DOHH2 (cell line): ENCODE data around the gene ZNF211.

Experiments used
- H3F3A ChIP-seq: fragments of 200-600 bp; sonication (generic), shearing (Covaris generic); 2 replicates; pipeline ENCODE4 v1.6.0; 2016; ENCODE audit warnings: antibody characterized with exemption, mild to moderate bottlenecking; ENCODE audit not compliant: control insufficient read depth, insufficient read depth
- H3K27ac ChIP-seq: fragments of 200-600 bp; sonication (generic); 2 replicates; pipeline ENCODE4 v1.5.1; 2014; ENCODE audit warnings: low read depth, mild to moderate bottlenecking, low read length, moderate library complexity
- H3K27me3 ChIP-seq: fragments of 200-600 bp; sonication (generic); 2 replicates; pipeline ENCODE4 v1.6.1; 2014; ENCODE audit warnings: mild to moderate bottlenecking, low read length, mixed read lengths; ENCODE audit not compliant: control insufficient read depth
- H3K36me3 ChIP-seq: fragments of 200-600 bp; sonication (generic); 2 replicates; pipeline ENCODE4 v1.6.1; 2014; ENCODE audit warnings: mild to moderate bottlenecking, low read length, moderate library complexity, mixed read lengths; ENCODE audit not compliant: control insufficient read depth
- H3K4me1 ChIP-seq: fragments of 200-600 bp; sonication (generic); 2 replicates; pipeline ENCODE4 v1.6.1; 2014; ENCODE audit warnings: mild to moderate bottlenecking, low read length, mixed read lengths; ENCODE audit not compliant: control insufficient read depth
- H3K4me2 ChIP-seq: fragments of 200-600 bp; sonication (generic); 2 replicates; pipeline ENCODE4 v1.6.0; 2014; ENCODE audit warnings: mild to moderate bottlenecking, low read length, moderate library complexity
- H3K4me3 ChIP-seq: fragments of 200-600 bp; sonication (generic); 2 replicates; pipeline ENCODE4 v1.5.1; 2014; ENCODE audit warnings: mild to moderate bottlenecking, low read length, mixed read lengths
- H3K79me2 ChIP-seq: fragments of 200-600 bp; sonication (generic); 2 replicates; pipeline ENCODE4 v1.6.1; 2014; ENCODE audit warnings: mild to moderate bottlenecking, low read length, mixed read lengths; ENCODE audit not compliant: control insufficient read depth
- H3K9me2 ChIP-seq: fragments of 200-600 bp; sonication (generic); replicated peaks from 2 replicates; pipeline ENCODE4 v1.6.1; 2014; ENCODE audit warnings: mild to moderate bottlenecking, low read length, mixed read lengths; ENCODE audit not compliant: control insufficient read depth
- H3K9me3 ChIP-seq: fragments of 200-600 bp; sonication (generic); 2 replicates; pipeline ENCODE4 v1.6.1; 2014; ENCODE audit warnings: antibody characterized with exemption, low read length, mixed read lengths; ENCODE audit not compliant: control insufficient read depth, insufficient read depth
- H4K20me1 ChIP-seq: fragments of 200-600 bp; sonication (generic); 2 replicates; pipeline ENCODE4 v1.6.0; 2014; ENCODE audit warnings: low read depth, mild to moderate bottlenecking, antibody characterized with exemption, low read length, moderate library complexity; ENCODE audit not compliant: control insufficient read depth, insufficient read depth
- EZH2phosphoT487 ChIP-seq: fragments of 200-600 bp; sonication (generic); IDR thresholded peaks from 2 replicates; pipeline ENCODE4 v1.6.1; 2017; ENCODE audit warnings: borderline replicate concordance, mild to moderate bottlenecking, antibody characterized with exemption, low read length, moderate library complexity, mixed read lengths
- TF ChIP-seq, protein P1 (sequence below): fragments of 200-600 bp; sonication (generic); IDR thresholded peaks from one replicate; pipeline ENCODE4 v1.5.1; 2014; ENCODE audit warnings: antibody characterized with exemption, mild to moderate bottlenecking, low read depth, low read length; ENCODE audit not compliant: poor library complexity, severe bottlenecking

ZNF211 gene

DNA sequence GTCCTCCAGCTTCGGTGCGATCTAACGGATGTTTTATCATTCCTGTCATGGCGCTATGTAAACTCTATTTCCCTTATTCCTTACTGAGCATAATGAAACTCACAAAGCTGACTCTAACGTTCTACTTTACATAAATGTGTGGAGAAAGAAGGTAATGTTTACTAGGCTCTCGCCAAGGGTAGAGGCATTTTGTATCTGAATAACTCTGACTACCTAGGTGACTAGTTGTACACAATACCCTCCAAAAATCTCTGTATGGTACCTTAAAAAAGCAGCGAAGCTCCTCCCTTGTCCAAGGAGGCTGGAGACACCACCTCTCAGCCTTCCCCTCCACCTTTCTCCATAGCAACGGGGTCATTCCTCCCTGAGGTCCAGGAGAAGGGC lies 33.6 kb upstream of the ZNF211 start:
- no peak overlapping the region for H3K27ac ChIP-seq
- no peaks in the 10 kb centered on the region for H4K20me1 ChIP-seq
- no peaks in the 10 kb centered on the region for H3K9me2 ChIP-seq
- TF ChIP-seq, protein P1, sequence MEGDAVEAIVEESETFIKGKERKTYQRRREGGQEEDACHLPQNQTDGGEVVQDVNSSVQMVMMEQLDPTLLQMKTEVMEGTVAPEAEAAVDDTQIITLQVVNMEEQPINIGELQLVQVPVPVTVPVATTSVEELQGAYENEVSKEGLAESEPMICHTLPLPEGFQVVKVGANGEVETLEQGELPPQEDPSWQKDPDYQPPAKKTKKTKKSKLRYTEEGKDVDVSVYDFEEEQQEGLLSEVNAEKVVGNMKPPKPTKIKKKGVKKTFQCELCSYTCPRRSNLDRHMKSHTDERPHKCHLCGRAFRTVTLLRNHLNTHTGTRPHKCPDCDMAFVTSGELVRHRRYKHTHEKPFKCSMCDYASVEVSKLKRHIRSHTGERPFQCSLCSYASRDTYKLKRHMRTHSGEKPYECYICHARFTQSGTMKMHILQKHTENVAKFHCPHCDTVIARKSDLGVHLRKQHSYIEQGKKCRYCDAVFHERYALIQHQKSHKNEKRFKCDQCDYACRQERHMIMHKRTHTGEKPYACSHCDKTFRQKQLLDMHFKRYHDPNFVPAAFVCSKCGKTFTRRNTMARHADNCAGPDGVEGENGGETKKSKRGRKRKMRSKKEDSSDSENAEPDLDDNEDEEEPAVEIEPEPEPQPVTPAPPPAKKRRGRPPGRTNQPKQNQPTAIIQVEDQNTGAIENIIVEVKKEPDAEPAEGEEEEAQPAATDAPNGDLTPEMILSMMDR, result no peak
- TF ChIP-seq EZH2phosphoT487, result no peak
- no peaks in the 10 kb centered on the region for H3K36me3 ChIP-seq
- H3K4me3 ChIP-seq, result peak overlapping the region; percentile 79
- no peaks in the 10 kb centered on the region for H3F3A ChIP-seq
- H3K79me2 ChIP-seq, result no peaks in the 10 kb centered on the region
- peak overlapping the region; percentile 84 for H3K4me2 ChIP-seq
- H3K9me3 ChIP-seq, result peaks cover 33% of the 10 kb centered on the region
- H3K4me1 ChIP-seq, result peaks cover 11% of the 10 kb centered on the region
- H3K27me3 ChIP-seq, result no peaks in the 10 kb centered on the region

GRCh38 chr19:57599761-57600383 lies 33.1 kb upstream of the ZNF211 start, which contains the start of gene ZNF530:
ZNF530 (plus strand) TSS chr19:57599885; CDS start chr19:57604346, 4,461 bp downstream.
- Histone ChIP-seq H3K27me3 (no peaks in the 10 kb centered on the region), H3K4me3 (peak within 1 kb of the TSS; percentile 79), H3F3A (no peaks in the 10 kb centered on the region), H3K4me2 (peak within 1 kb of the TSS; percentile 84), H3K79me2 (no peaks in the 10 kb centered on the region), H3K9me2 (no peaks in the 10 kb centered on the region), H3K27ac (no peak within 1 kb of the TSS), H3K4me1 (peaks cover 11% of the 10 kb centered on the region), H3K36me3 (no peaks in the 10 kb centered on the region), H4K20me1 (no peaks in the 10 kb centered on the region), H3K9me3 (peaks cover 33% of the 10 kb centered on the region)
- no peak for TF ChIP-seq EZH2phosphoT487
- TF ChIP-seq, protein P1, result no peak

GRCh38 chr19:57606931-57607330 lies 26.0 kb upstream of the ZNF211 start:
- H3K36me3 ChIP-seq, result no peaks in the 10 kb centered on the region

More at GRCh38 chr19:57606931-57607330, 26.0 kb upstream of the ZNF211 start:
- Histone ChIP-seq H3K4me1 (no peaks in the 10 kb centered on the region), H3K9me3 (peaks cover 36% of the 10 kb centered on the region), H3K79me2 (no peaks in the 10 kb centered on the region), H3K27ac (no peak overlapping the region), H3F3A (no peaks in the 10 kb centered on the region), H3K4me2 (no peak overlapping the region), H3K9me2 (no peaks in the 10 kb centered on the region), H3K4me3 (no peak overlapping the region), H3K27me3 (no peaks in the 10 kb centered on the region), H4K20me1 (no peaks in the 10 kb centered on the region)
- TF ChIP-seq, protein P1, result no peak
- TF ChIP-seq EZH2phosphoT487, result no peak
